ENCODE measurements around the gene PKP1.

PKP1 gene

GRCh38 chr1:201298396-201299381 is 15.4 kb downstream of the PKP1 start:
- Histone ChIP-seq H3K79me2 (ENCODE audit: insufficient read depth, low read depth) (no peaks in the 10 kb centered on the region), H4K20me1 (ENCODE audit: insufficient read depth) (no peaks in the 10 kb centered on the region), H3K36me3 (ENCODE audit: insufficient read depth) (no peaks in the 10 kb centered on the region), H3K4me1 (ENCODE audit: low read depth, poor library complexity, severe bottlenecking) (no peaks in the 10 kb centered on the region), H3K27me3 (ENCODE audit: insufficient read depth, low read depth) (no peaks in the 10 kb centered on the region), H3K4me3 (IDR thresholded peaks at IDR 0.05; ENCODE audit: insufficient read depth, low read depth, low read length) (no peak overlapping the region), H3K9ac (no peak overlapping the region), H3K27ac (no peak overlapping the region), H3K4me2 (no peak overlapping the region), H2AFZ (ENCODE audit: low read depth) (no peak overlapping the region)
- TF ChIP-seq CTCF (conservative IDR thresholded peaks at IDR 0.05; ENCODE audit: low read depth, low read length), result no peak

- no peaks in the 10 kb centered on the region for H3K79me2 ChIP-seq (ENCODE audit: insufficient read depth, low read depth)
- no peaks in the 10 kb centered on the region for H3K4me1 ChIP-seq (ENCODE audit: low read depth, poor library complexity, severe bottlenecking)
- no peak overlapping the region for H3K9ac ChIP-seq
- no peaks in the 10 kb centered on the region for H3K36me3 ChIP-seq (ENCODE audit: insufficient read depth)
- no peak overlapping the region for H3K4me2 ChIP-seq
- no peaks in the 10 kb centered on the region for H3K27me3 ChIP-seq (ENCODE audit: insufficient read depth, low read depth)
- no peaks in the 10 kb centered on the region for H4K20me1 ChIP-seq (ENCODE audit: insufficient read depth)
- H3K4me3 ChIP-seq (IDR thresholded peaks at IDR 0.05; ENCODE audit: insufficient read depth, low read depth, low read length), result no peak overlapping the region
- H3K27ac ChIP-seq, result no peak overlapping the region
- H2AFZ ChIP-seq (ENCODE audit: low read depth), result no peak overlapping the region
- TF ChIP-seq CTCF (conservative IDR thresholded peaks at IDR 0.05; ENCODE audit: low read depth, low read length), result no peak
Observed at GRCh38 chr1:201299968-201300367, 16.7 kb downstream of the PKP1 start.

GRCh38 chr1:201300641-201301040 is 17.3 kb downstream of the PKP1 start:
- no peak for TF ChIP-seq CTCF (conservative IDR thresholded peaks at IDR 0.05; ENCODE audit: low read depth, low read length)
- no peaks in the 10 kb centered on the region for H3K36me3 ChIP-seq (ENCODE audit: insufficient read depth)
- H3K4me1 ChIP-seq (ENCODE audit: low read depth, poor library complexity, severe bottlenecking), result no peaks in the 10 kb centered on the region
- H3K4me2 ChIP-seq, result no peak overlapping the region
- no peak overlapping the region for H3K4me3 ChIP-seq (IDR thresholded peaks at IDR 0.05; ENCODE audit: insufficient read depth, low read depth, low read length)
- no peak overlapping the region for H2AFZ ChIP-seq (ENCODE audit: low read depth)
- no peaks in the 10 kb centered on the region for H3K79me2 ChIP-seq (ENCODE audit: insufficient read depth, low read depth)
- no peak overlapping the region for H3K27ac ChIP-seq
- no peak overlapping the region for H3K9ac ChIP-seq
- H3K27me3 ChIP-seq (ENCODE audit: insufficient read depth, low read depth), result no peaks in the 10 kb centered on the region
- H4K20me1 ChIP-seq (ENCODE audit: insufficient read depth), result no peaks in the 10 kb centered on the region

GRCh38 chr1:201302163-201303152 is 19.2 kb downstream of the PKP1 start:
- Histone ChIP-seq H2AFZ (ENCODE audit: low read depth) (no peak overlapping the region), H3K36me3 (ENCODE audit: insufficient read depth) (no peaks in the 10 kb centered on the region), H3K4me2 (no peak overlapping the region), H3K27ac (no peak overlapping the region), H3K4me1 (ENCODE audit: low read depth, poor library complexity, severe bottlenecking) (no peaks in the 10 kb centered on the region), H3K4me3 (IDR thresholded peaks at IDR 0.05; ENCODE audit: insufficient read depth, low read depth, low read length) (no peak overlapping the region), H3K79me2 (ENCODE audit: insufficient read depth, low read depth) (no peaks in the 10 kb centered on the region), H4K20me1 (ENCODE audit: insufficient read depth) (no peaks in the 10 kb centered on the region), H3K27me3 (ENCODE audit: insufficient read depth, low read depth) (no peaks in the 10 kb centered on the region), H3K9ac (no peak overlapping the region)
- TF ChIP-seq CTCF (conservative IDR thresholded peaks at IDR 0.05; ENCODE audit: low read depth, low read length), result no peak

Measured in KMS-11 (cell line).